IPS-18a (cell line): ENCODE data around the gene C10orf62.

Experiments
- H3K27ac ChIP-seq: one replicate; pipeline ENCODE4 v1.5.1; 2013; ENCODE audit warnings: low read length
- H3K27me3 ChIP-seq: one replicate; pipeline ENCODE4 v1.6.1; 2013; ENCODE audit warnings: mild to moderate bottlenecking, low read length; ENCODE audit not compliant: control insufficient read depth, insufficient read depth
- H3K36me3 ChIP-seq: one replicate; pipeline ENCODE4 v1.6.1; 2013; ENCODE audit warnings: low read depth, low read length; ENCODE audit not compliant: control insufficient read depth
- H3K4me1 ChIP-seq: one replicate; pipeline ENCODE4 v1.6.1; 2013; ENCODE audit warnings: low read depth, low read length; ENCODE audit not compliant: control insufficient read depth
- H3K4me3 ChIP-seq: one replicate; pipeline ENCODE4 v1.5.1; 2013; ENCODE audit warnings: low read length
- H3K9ac ChIP-seq: one replicate; pipeline ENCODE4 v1.6.1; 2013; ENCODE audit warnings: mild to moderate bottlenecking, low read length, moderate library complexity
- H3K9me3 ChIP-seq: one replicate; pipeline ENCODE4 v1.6.1; 2013; ENCODE audit warnings: low read depth, low read length; ENCODE audit not compliant: control insufficient read depth

Gene C10orf62

GRCh38 chr10:97593421-97593820 is 3.9 kb downstream of the C10orf62 start:
- Histone ChIP-seq H3K9me3 (no peaks in the 10 kb centered on the region), H3K27me3 (no peaks in the 10 kb centered on the region), H3K36me3 (no peaks in the 10 kb centered on the region), H3K4me1 (no peaks in the 10 kb centered on the region), H3K27ac (no peak overlapping the region), H3K4me3 (no peak overlapping the region), H3K9ac (no peak overlapping the region)

- H3K4me3 ChIP-seq: no peak overlapping the region
- no peak overlapping the region for H3K9ac ChIP-seq
- no peaks in the 10 kb centered on the region for H3K4me1 ChIP-seq
- H3K27me3 ChIP-seq: no peaks in the 10 kb centered on the region
- H3K27ac ChIP-seq: no peak overlapping the region
- H3K36me3 ChIP-seq: no peaks in the 10 kb centered on the region
- no peaks in the 10 kb centered on the region for H3K9me3 ChIP-seq
These were observed 6.9 kb downstream of the C10orf62 start for GRCh38 chr10:97596101-97597082.

- Histone ChIP-seq H3K4me3 (no peak overlapping the region), H3K4me1 (no peaks in the 10 kb centered on the region), H3K27ac (no peak overlapping the region), H3K27me3 (no peaks in the 10 kb centered on the region), H3K36me3 (no peaks in the 10 kb centered on the region), H3K9me3 (no peaks in the 10 kb centered on the region), H3K9ac (no peak overlapping the region)
These were observed 8.3 kb downstream of the C10orf62 start for GRCh38 chr10:97597778-97598177.

- Histone ChIP-seq H3K36me3 (no peaks in the 10 kb centered on the region), H3K27me3 (no peaks in the 10 kb centered on the region), H3K4me1 (no peaks in the 10 kb centered on the region), H3K27ac (no peak overlapping the region), H3K9ac (no peak overlapping the region), H3K4me3 (no peak overlapping the region), H3K9me3 (no peaks in the 10 kb centered on the region)
These were observed 9.1 kb downstream of the C10orf62 start for GRCh38 chr10:97598407-97599271.

- Histone ChIP-seq H3K4me1 (no peaks in the 10 kb centered on the region), H3K27me3 (no peaks in the 10 kb centered on the region), H3K36me3 (no peaks in the 10 kb centered on the region), H3K27ac (no peak overlapping the region), H3K9ac (no peak overlapping the region), H3K4me3 (no peak overlapping the region), H3K9me3 (no peaks in the 10 kb centered on the region)
These were observed 9.7 kb downstream of the C10orf62 start for GRCh38 chr10:97599272-97599619.

GRCh38 chr10:97600616-97601015 is 11.1 kb downstream of the C10orf62 start:
- H3K4me3 ChIP-seq: no peak overlapping the region
- H3K36me3 ChIP-seq: no peaks in the 10 kb centered on the region
- H3K4me1 ChIP-seq: no peaks in the 10 kb centered on the region
- no peaks in the 10 kb centered on the region for H3K9me3 ChIP-seq
- H3K27me3 ChIP-seq: no peaks in the 10 kb centered on the region
- no peak overlapping the region for H3K27ac ChIP-seq
- H3K9ac ChIP-seq: no peak overlapping the region

- Histone ChIP-seq H3K9ac (no peak overlapping the region), H3K36me3 (no peaks in the 10 kb centered on the region), H3K4me1 (no peaks in the 10 kb centered on the region), H3K9me3 (no peaks in the 10 kb centered on the region), H3K27me3 (no peaks in the 10 kb centered on the region), H3K27ac (no peak overlapping the region), H3K4me3 (no peak overlapping the region)
These were observed 12.0 kb downstream of the C10orf62 start for GRCh38 chr10:97601268-97602215.

DNA sequence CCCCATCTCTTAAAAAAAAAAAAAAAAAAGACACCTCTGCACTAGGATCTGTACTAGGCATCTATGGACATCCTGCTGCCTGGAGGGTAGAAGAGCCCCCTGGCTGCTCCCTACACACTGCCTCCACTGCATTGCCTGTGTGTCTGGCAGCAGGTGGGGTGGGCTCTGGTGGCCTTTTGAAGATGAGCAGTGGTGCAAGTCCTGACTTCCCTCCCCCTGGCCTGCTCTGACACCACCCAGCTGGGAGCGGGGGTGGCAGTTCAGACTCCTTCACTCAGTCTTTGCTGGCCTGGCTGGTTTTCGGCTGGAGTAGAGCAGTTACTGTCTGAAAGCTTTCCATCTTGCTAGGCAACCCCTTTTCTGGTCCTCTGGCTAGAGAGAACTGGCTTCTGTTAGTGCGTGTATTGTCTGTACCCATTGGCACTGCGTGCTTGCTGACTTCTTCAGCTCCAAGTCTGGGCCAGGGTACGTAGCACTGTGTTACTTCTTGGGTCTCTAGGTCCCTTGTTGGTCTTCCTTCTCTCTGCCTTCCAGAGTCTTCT is 17.6 kb downstream of the C10orf62 start:
- Histone ChIP-seq H3K27me3 (no peaks in the 10 kb centered on the region), H3K9ac (no peak overlapping the region), H3K27ac (no peak overlapping the region), H3K9me3 (no peaks in the 10 kb centered on the region), H3K4me1 (no peaks in the 10 kb centered on the region), H3K36me3 (no peaks in the 10 kb centered on the region), H3K4me3 (no peak overlapping the region)

DNA sequence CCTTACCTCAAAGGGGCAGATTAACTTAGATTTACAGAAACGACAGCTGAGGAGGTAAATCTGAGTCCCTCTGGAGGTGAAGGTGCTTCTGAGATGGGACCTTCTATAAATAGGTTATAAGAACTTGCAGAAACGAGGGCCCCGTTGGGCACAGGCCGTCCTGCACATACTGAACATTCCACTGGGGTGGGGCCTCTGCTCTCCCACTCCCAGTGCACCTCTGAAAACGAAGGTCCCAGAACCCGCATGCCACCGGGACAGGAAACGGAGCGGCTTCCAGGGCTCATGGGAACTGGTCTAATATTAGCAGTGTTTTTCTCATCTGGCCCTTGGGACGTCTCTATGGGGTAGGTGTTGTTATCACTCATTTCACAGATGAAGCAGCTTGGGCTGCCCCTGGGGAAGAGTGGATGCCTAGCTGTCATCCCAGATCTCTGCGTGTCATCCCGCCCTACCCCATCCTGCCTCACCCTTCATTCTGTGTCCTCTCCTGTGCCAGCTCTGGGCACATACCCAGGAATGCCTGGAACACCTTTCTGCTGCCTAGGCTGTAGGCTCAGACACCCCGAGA is 19.6 kb downstream of the C10orf62 start:
- Histone ChIP-seq H3K9me3 (no peaks in the 10 kb centered on the region), H3K9ac (no peak overlapping the region), H3K4me3 (no peak overlapping the region), H3K27me3 (no peaks in the 10 kb centered on the region), H3K4me1 (no peaks in the 10 kb centered on the region), H3K27ac (no peak overlapping the region), H3K36me3 (no peaks in the 10 kb centered on the region)

DNA sequence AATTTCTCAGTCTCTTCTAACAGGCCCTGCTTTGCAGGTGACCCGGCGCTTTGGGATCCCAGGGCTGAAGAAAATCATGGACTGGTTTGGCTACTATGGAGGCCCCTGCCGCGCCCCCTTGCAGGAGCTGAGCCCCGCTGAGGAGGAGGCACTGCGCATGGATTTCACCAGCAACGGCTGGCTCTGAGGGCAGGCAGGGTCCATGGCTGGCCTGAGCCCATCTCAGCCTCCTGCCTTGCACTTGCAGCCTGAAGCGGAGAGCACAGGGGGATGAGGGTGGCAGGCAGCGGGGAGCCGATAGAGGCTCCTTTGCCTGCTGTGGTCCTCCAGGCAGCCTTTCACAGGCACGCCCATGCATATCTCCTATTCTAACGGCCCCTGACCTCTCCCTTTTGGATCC is 22.0 kb downstream of the C10orf62 start:
- Histone ChIP-seq H3K4me1 (no peaks in the 10 kb centered on the region), H3K9ac (no peak overlapping the region), H3K9me3 (no peaks in the 10 kb centered on the region), H3K4me3 (no peak overlapping the region), H3K36me3 (no peaks in the 10 kb centered on the region), H3K27me3 (no peaks in the 10 kb centered on the region), H3K27ac (no peak overlapping the region)
